Keratinocyte (primary cell): ENCODE measurements around the gene MSI2. TPM values are rescaled to one million over a fixed set of nuclear protein-coding genes. Genes with fewer than 3 reads are reported as not detected.

ENCODE experiments used
- DNase-seq: peaks from one replicate; pipeline ENCODE4 v3.0.0-alpha.2; 2011; ENCODE audit warnings: low read depth, missing footprints, low spot score
- FAIRE-seq: peaks from 2 replicates; lab custom pipeline; 2011; peaks lifted over from hg19 to GRCh38; lab: Jason Lieb, UNC
- H2AFZ ChIP-seq: 2 replicates; pipeline ENCODE4 v1.6.0; 2012; ENCODE audit warnings: low read length, control low read depth, inconsistent platforms; ENCODE audit not compliant: control insufficient read depth
- H3K27ac ChIP-seq: 2 replicates; pipeline ENCODE4 v1.5.1; 2011; ENCODE audit warnings: low read length; ENCODE audit not compliant: control insufficient read depth, insufficient read depth
- H3K27me3 ChIP-seq: 3 replicates; pipeline ENCODE4 v1.6.0; 2011; ENCODE audit warnings: low read length; ENCODE audit not compliant: control insufficient read depth, insufficient read depth; ENCODE audit errors: extremely low read depth
- H3K36me3 ChIP-seq, 2 experiments: 2 replicates in 1 of 2; 3 replicates in 1 of 2; pipeline ENCODE4 v1.5.1; 2011; ENCODE audit warnings: low read length in 2 of 2, mild to moderate bottlenecking in 1 of 2; ENCODE audit not compliant: control insufficient read depth in 2 of 2, insufficient read depth in 2 of 2; ENCODE audit errors: extremely low read depth in 1 of 2
- H3K4me1 ChIP-seq: 3 replicates; pipeline ENCODE4 v1.5.1; 2011; ENCODE audit warnings: low read length; ENCODE audit not compliant: control insufficient read depth, insufficient read depth; ENCODE audit errors: extremely low read depth
- H3K4me2 ChIP-seq: 3 replicates; pipeline ENCODE4 v1.6.0; 2011; ENCODE audit warnings: low read depth, low read length; ENCODE audit not compliant: control insufficient read depth, insufficient read depth; ENCODE audit errors: extremely low read depth
- H3K4me3 ChIP-seq, 3 experiments: fragments of 200-600 bp in 1 of 3; sonication (generic) in 1 of 3; 2 replicates in 2 of 3; 3 replicates in 1 of 3; pipeline ENCODE4 v1.5.1; 2011 to 2016; ENCODE audit warnings: low read length in 3 of 3, mild to moderate bottlenecking in 3 of 3, control low read depth in 2 of 3, inconsistent platforms in 1 of 3, low read depth in 1 of 3, mixed read lengths in 1 of 3, mixed run types in 1 of 3, moderate library complexity in 1 of 3; ENCODE audit not compliant: control insufficient read depth in 2 of 3, insufficient read depth in 2 of 3; ENCODE audit errors: extremely low read depth in 1 of 3
- H3K79me2 ChIP-seq: 2 replicates; pipeline ENCODE4 v1.6.0; 2012; ENCODE audit warnings: low read length; ENCODE audit not compliant: control insufficient read depth, insufficient read depth
- H3K9ac ChIP-seq: 3 replicates; pipeline ENCODE4 v1.6.0; 2011; ENCODE audit warnings: low read length; ENCODE audit not compliant: control insufficient read depth, insufficient read depth; ENCODE audit errors: extremely low read depth
- H3K9me1 ChIP-seq: 3 replicates; pipeline ENCODE4 v1.6.0; 2011; ENCODE audit warnings: low read length; ENCODE audit not compliant: control insufficient read depth, insufficient read depth; ENCODE audit errors: extremely low read depth
- H3K9me3 ChIP-seq: 2 replicates; pipeline ENCODE4 v1.5.1; 2012; ENCODE audit warnings: low read depth, low read length; ENCODE audit not compliant: control insufficient read depth
- H4K20me1 ChIP-seq: 3 replicates; pipeline ENCODE4 v1.6.0; 2011; ENCODE audit warnings: low read length; ENCODE audit not compliant: control insufficient read depth, insufficient read depth; ENCODE audit errors: extremely low read depth
- EZH2 ChIP-seq: IDR thresholded peaks from one replicate; pipeline ENCODE4 v1.6.1; 2012; ENCODE audit warnings: inconsistent platforms, mild to moderate bottlenecking, low read length, moderate library complexity
- dilution Hi-C: fragments of 300-500 bp; cut with MboI; formaldehyde crosslinking; loops from one replicate; pipeline ENCODE4 v1.7.0; 2020; ENCODE audit warnings: low sequenced_read_pairs; ENCODE audit not compliant: extremely low pct_ligation_motif_present
- polyA plus RNA-seq, 5 experiments: library from polyadenylated mRNA; depleted of rRNA in 3 of 5; stranded (reverse) in 3 of 5; stranded (forward) in 1 of 5; unstranded in 1 of 5; fragments of >200 nt; gene quantifications; 1 replicate in 1 of 5; 2 replicates in 3 of 5; 3 replicates in 1 of 5; pipeline versions ENCODE4 v1.2.1 to v1.2.3, GENCODE V29; 2011 to 2012; ENCODE audit warnings: missing spikeins in 2 of 5, low read depth in 1 of 5, low replicate concordance in 1 of 5
- TF ChIP-seq, protein P1 (sequence below), 3 experiments: IDR thresholded peaks in 1 of 3; conservative IDR thresholded peaks in 1 of 3; optimal IDR thresholded peaks in 1 of 3; 2 replicates in 2 of 3; 3 replicates in 1 of 3; pipeline versions ENCODE3 to v1.5.1; 2011; ENCODE audit warnings: low read length in 3 of 3, mild to moderate bottlenecking in 3 of 3, moderate library complexity in 2 of 3, control low read depth in 1 of 3, inconsistent platforms in 1 of 3; ENCODE audit not compliant: insufficient read depth in 2 of 3; ENCODE audit errors: extremely low read depth in 1 of 3

Gene MSI2
- polyA plus RNA-seq, 1 donor (not counting 4 experiments of a cell fraction or from before 2014, with no cell fraction given), result 22.3 TPM

DNA sequence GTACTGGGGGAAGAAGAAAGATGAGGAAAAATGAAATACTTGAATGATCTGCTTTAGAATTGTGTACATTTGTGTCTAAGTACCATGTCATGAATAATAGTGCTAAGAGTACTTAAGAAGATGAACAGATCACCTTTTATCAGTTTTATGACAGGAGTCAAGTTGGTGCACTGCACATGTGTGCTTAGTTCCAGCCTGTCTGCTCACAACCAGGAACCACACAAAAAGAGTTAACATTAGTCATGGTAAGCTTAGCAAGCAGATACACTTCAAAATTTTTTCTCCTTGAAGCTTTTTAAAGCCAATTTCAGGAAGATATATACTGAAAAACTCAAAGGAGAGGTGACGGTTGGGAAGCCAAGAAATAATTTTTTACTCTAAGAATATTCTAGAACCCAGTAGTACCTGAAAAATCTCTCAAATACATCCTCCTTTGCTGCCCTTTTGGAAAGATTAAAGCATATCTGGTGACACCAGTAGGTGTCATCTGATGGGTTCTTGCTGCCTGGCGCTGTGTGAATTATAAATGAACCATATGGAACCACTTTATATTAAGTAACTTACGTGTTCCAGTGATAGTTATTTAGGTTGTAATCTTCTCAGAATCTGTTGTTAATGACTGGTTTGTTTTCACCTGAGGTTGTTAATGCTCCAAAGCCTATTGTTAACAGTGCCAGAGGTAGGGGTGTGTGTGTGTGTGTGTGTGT lies 93.4 kb downstream of the MSI2 start:
- H3K36me3 ChIP-seq, result peaks cover 0 to 6% of the 10 kb centered on the region in 2 experiments
- H3K79me2 ChIP-seq, result no peaks in the 10 kb centered on the region
- no peaks in the 10 kb centered on the region for H3K9me1 ChIP-seq
- dilution Hi-C loops, result no loop called here
- H3K27me3 ChIP-seq, result no peaks in the 10 kb centered on the region
- FAIRE-seq (no peak), DNase-seq (no peak)
- H3K4me1 ChIP-seq, result no peaks in the 10 kb centered on the region
- no peaks in the 10 kb centered on the region for H3K9me3 ChIP-seq
- no peaks in the 10 kb centered on the region for H4K20me1 ChIP-seq
- no peak overlapping the region for H3K4me3 ChIP-seq
- no peak overlapping the region for H2AFZ ChIP-seq
- no peak overlapping the region for H3K4me2 ChIP-seq
- no peak overlapping the region for H3K27ac ChIP-seq
- H3K9ac ChIP-seq, result no peak overlapping the region
- TF ChIP-seq, protein P1, sequence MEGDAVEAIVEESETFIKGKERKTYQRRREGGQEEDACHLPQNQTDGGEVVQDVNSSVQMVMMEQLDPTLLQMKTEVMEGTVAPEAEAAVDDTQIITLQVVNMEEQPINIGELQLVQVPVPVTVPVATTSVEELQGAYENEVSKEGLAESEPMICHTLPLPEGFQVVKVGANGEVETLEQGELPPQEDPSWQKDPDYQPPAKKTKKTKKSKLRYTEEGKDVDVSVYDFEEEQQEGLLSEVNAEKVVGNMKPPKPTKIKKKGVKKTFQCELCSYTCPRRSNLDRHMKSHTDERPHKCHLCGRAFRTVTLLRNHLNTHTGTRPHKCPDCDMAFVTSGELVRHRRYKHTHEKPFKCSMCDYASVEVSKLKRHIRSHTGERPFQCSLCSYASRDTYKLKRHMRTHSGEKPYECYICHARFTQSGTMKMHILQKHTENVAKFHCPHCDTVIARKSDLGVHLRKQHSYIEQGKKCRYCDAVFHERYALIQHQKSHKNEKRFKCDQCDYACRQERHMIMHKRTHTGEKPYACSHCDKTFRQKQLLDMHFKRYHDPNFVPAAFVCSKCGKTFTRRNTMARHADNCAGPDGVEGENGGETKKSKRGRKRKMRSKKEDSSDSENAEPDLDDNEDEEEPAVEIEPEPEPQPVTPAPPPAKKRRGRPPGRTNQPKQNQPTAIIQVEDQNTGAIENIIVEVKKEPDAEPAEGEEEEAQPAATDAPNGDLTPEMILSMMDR (optimal IDR thresholded peaks at IDR 0.05 in 1 of 3, IDR thresholded peaks at IDR 0.05 in 1 of 3, conservative IDR thresholded peaks at IDR 0.05 in 1 of 3; ENCODE audit: extremely low read depth in 1 of 3, insufficient read depth in 2 of 3, low read length in 3 of 3), result no peak
- no peak for TF ChIP-seq EZH2

DNA sequence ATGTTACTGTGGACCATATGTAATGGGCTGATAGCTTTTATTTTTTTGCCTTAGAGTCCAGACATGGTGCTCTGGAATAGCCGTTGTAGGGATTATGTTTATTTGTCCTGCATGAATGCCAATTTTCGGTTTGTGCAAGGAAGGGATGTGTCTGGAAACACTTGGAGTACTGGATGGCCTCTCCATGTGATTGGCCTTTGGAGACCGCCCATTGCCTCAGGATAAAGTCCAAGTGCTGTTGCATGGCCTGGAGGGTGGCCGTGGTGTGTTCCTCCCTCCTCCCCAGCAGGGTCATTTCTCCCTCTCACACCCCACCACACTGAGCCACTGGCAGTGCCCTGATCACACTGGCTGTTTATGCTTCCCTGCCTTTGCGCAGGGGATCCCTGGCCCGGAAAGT lies 93.9 kb downstream of the MSI2 start:
- no peak overlapping the region for H3K4me3 ChIP-seq
- peaks cover 0 to 6% of the 10 kb centered on the region in 2 experiments for H3K36me3 ChIP-seq
- no peak overlapping the region for H3K9ac ChIP-seq
- FAIRE-seq, result no peak
- TF ChIP-seq EZH2, result no peak
- TF ChIP-seq, protein P1 (optimal IDR thresholded peaks at IDR 0.05 in 1 of 3, IDR thresholded peaks at IDR 0.05 in 1 of 3, conservative IDR thresholded peaks at IDR 0.05 in 1 of 3; ENCODE audit: extremely low read depth in 1 of 3, insufficient read depth in 2 of 3, low read length in 3 of 3), result no peak
- H3K79me2 ChIP-seq, result no peaks in the 10 kb centered on the region
- H3K27ac ChIP-seq, result no peak overlapping the region
- no peak overlapping the region for H3K4me2 ChIP-seq
- no peaks in the 10 kb centered on the region for H4K20me1 ChIP-seq
- no peaks in the 10 kb centered on the region for H3K9me1 ChIP-seq
- dilution Hi-C loops, result no loop called here
- DNase-seq, result no peak
- H2AFZ ChIP-seq, result no peak overlapping the region
- no peaks in the 10 kb centered on the region for H3K4me1 ChIP-seq
- H3K27me3 ChIP-seq, result no peaks in the 10 kb centered on the region
- H3K9me3 ChIP-seq, result no peaks in the 10 kb centered on the region
